Measurements from ENCODE around the gene PCYT2. TPM values are rescaled to one million over a fixed set of nuclear protein-coding genes. Genes with fewer than 3 reads are reported as not detected.

Gene PCYT2
- total RNA-seq, 1 experiment from 2014 or later: 51.5 TPM

GRCh38 chr17:81915331-81915730 is 4.1 kb upstream of the PCYT2 start:
- Histone ChIP-seq H3K9ac (ENCODE audit: low read length) (no peak overlapping the region), H3K4me1 (ENCODE audit: control insufficient read depth in 1 of 2, insufficient read depth in 2 of 2, low read length in 2 of 2) (peaks cover 38 to 63% of the 10 kb centered on the region in 2 experiments), H3K27me3 (ENCODE audit: insufficient read depth, low read length) (no peaks in the 10 kb centered on the region), H3K9me3 (ENCODE audit: control insufficient read depth in 1 of 2, insufficient read depth in 1 of 2, low read depth in 1 of 2, low read length in 2 of 2) (no peaks in the 10 kb centered on the region), H4K20me1 (ENCODE audit: insufficient read depth) (no peaks in the 10 kb centered on the region), H3K27ac (ENCODE audit: low read depth, low read length) (peak overlapping the region; percentile 90; the same call in 1 of the 2 replicates), H3K79me2 (ENCODE audit: insufficient read depth, low read length) (peaks cover 57% of the 10 kb centered on the region), H2AFZ (ENCODE audit: low read depth, low read length, poor library complexity, severe bottlenecking) (no peak overlapping the region), H3K36me3 (ENCODE audit: control insufficient read depth in 1 of 2, insufficient read depth in 2 of 2, low read length in 2 of 2) (peaks cover 30 to 45% of the 10 kb centered on the region in 2 experiments; a peak in 3 of 4 replicates), H3K4me3 (replicated peaks in 1 of 2; ENCODE audit: low read depth in 1 of 2, low read length in 2 of 2) (no peak overlapping the region), H3K4me2 (ENCODE audit: low read length) (no peak overlapping the region), H3K9me2 (ENCODE audit: insufficient read depth) (no peaks in the 10 kb centered on the region)
- ChIA-PET RAD21 (ENCODE audit: low non-redundant PET in 1 of 2, low total read pairs in 2 of 2, uncharacterized antibody in 2 of 2, unreplicated experiment in 2 of 2) (no interaction called here), POLR2A (interaction anchor here (0.8 kb wide), 1 partner anchor 17 kb away, joined by 3 read pairs; no protein-coding TSS in a partner anchor), CTCF (no interaction called here)
- no TSS peak for BruUV-seq (replicated peaks)
- TF ChIP-seq ZBTB33 (IDR thresholded peaks at IDR 0.05; ENCODE audit: extremely low read depth, insufficient replicate concordance, low read length): no peak
- no peak for TF ChIP-seq SIN3A (IDR thresholded peaks at IDR 0.05; ENCODE audit: low read depth)
- no peak for TF ChIP-seq SP1 (IDR thresholded peaks at IDR 0.05; ENCODE audit: low read depth)
- TF ChIP-seq FOSL1 (IDR thresholded peaks at IDR 0.05; ENCODE audit: low read depth): no peak
- TF ChIP-seq REST (IDR thresholded peaks at IDR 0.05; ENCODE audit: low read depth): no peak
- no peak for TF ChIP-seq ELF1 (IDR thresholded peaks at IDR 0.05; ENCODE audit: borderline replicate concordance, low read depth)
- no peak for TF ChIP-seq EGR1 (IDR thresholded peaks at IDR 0.05; ENCODE audit: low read depth)
- no peak for TF ChIP-seq POLR2A (IDR thresholded peaks at IDR 0.05; ENCODE audit: borderline replicate concordance, extremely low read depth, insufficient read depth, insufficient read length)
- TF ChIP-seq EZH2 (IDR thresholded peaks at IDR 0.05): no peak
- no peak for TF ChIP-seq CBX3 (IDR thresholded peaks at IDR 0.05; ENCODE audit: low read depth)
- TF ChIP-seq EZH2phosphoT487 (IDR thresholded peaks at IDR 0.05; ENCODE audit: borderline replicate concordance): no peak
- TF ChIP-seq ZFX (IDR thresholded peaks at IDR 0.05): no peak
- no peak for TF ChIP-seq YY1 (IDR thresholded peaks at IDR 0.05; ENCODE audit: extremely low read depth, insufficient replicate concordance, low read depth, low read length)
- no peak for TF ChIP-seq TCF7L2 (IDR thresholded peaks at IDR 0.05; ENCODE audit: borderline replicate concordance, extremely low read depth, insufficient read depth, insufficient read length)
- no peak for TF ChIP-seq CTCF (IDR thresholded peaks at IDR 0.05 in 2 of 3, conservative IDR thresholded peaks at IDR 0.05 in 1 of 3; ENCODE audit: borderline replicate concordance in 1 of 3, insufficient read depth in 1 of 3, low read depth in 2 of 3, low read length in 2 of 3)
- no peak for TF ChIP-seq JUND (IDR thresholded peaks at IDR 0.05)
- TF ChIP-seq RAD21 (IDR thresholded peaks at IDR 0.05; ENCODE audit: low read depth): no peak
- no peak for ATAC-seq
- no peak for DNase-seq (ENCODE audit: low read depth, low spot score)
- intact Hi-C loops (cut with micrococcal nuclease): no loop called here
